ENCODE results near the gene CAD.

Gene CAD

GRCh38 chr2:27281855-27282559, 64.8 kb downstream of the CAD start, which contains the start of gene TRIM54:
TSS of gene TRIM54 (plus strand) at chr2:27282429. CDS start at chr2:27282732, 303 bp downstream.
- Histone ChIP-seq H3K4me2 (ENCODE audit: low read depth, low read length, poor library complexity, severe bottlenecking) (no peak within 1 kb of the TSS), H3K27me3 (ENCODE audit: insufficient read depth, low read length, poor library complexity, severe bottlenecking) (no peaks in the 10 kb centered on the region), H2AFZ (ENCODE audit: low read length) (no peak within 1 kb of the TSS), H3F3A (ENCODE audit: low read depth) (no peaks in the 10 kb centered on the region), H3K36me3 (ENCODE audit: insufficient read depth, low read length) (no peaks in the 10 kb centered on the region), H4K20me1 (ENCODE audit: insufficient read depth, low read length, poor library complexity, severe bottlenecking) (no peaks in the 10 kb centered on the region), H3K9ac (ENCODE audit: low read depth, low read length, poor library complexity, severe bottlenecking) (no peak within 1 kb of the TSS), H3K79me2 (ENCODE audit: insufficient read depth, low read length) (no peaks in the 10 kb centered on the region), H3K9me2 (replicated peaks; ENCODE audit: low read depth, low read length) (no peaks in the 10 kb centered on the region), H3K4me1 (ENCODE audit: insufficient read depth, low read length, poor library complexity, severe bottlenecking) (peaks cover 7% of the 10 kb centered on the region), H3K9me3 (ENCODE audit: insufficient read depth, low read depth, low read length) (no peaks in the 10 kb centered on the region), H3K4me3 (ENCODE audit: low read length, poor library complexity, severe bottlenecking) (no peak within 1 kb of the TSS)
- no peak for TF ChIP-seq CTCF (conservative IDR thresholded peaks at IDR 0.05; ENCODE audit: low read length)
- no peak for TF ChIP-seq EZH2phosphoT487 (IDR thresholded peaks at IDR 0.05; ENCODE audit: borderline replicate concordance)

- no peak overlapping the region for H3K4me2 ChIP-seq (ENCODE audit: low read depth, low read length, poor library complexity, severe bottlenecking)
- H3K4me1 ChIP-seq (ENCODE audit: insufficient read depth, low read length, poor library complexity, severe bottlenecking): peaks cover 7% of the 10 kb centered on the region
- no peaks in the 10 kb centered on the region for H4K20me1 ChIP-seq (ENCODE audit: insufficient read depth, low read length, poor library complexity, severe bottlenecking)
- no peak overlapping the region for H3K4me3 ChIP-seq (ENCODE audit: low read length, poor library complexity, severe bottlenecking)
- H3K79me2 ChIP-seq (ENCODE audit: insufficient read depth, low read length): no peaks in the 10 kb centered on the region
- TF ChIP-seq CTCF (conservative IDR thresholded peaks at IDR 0.05; ENCODE audit: low read length) (no peak), EZH2phosphoT487 (IDR thresholded peaks at IDR 0.05; ENCODE audit: borderline replicate concordance) (no peak)
- H3K36me3 ChIP-seq (ENCODE audit: insufficient read depth, low read length): no peaks in the 10 kb centered on the region
- no peaks in the 10 kb centered on the region for H3F3A ChIP-seq (ENCODE audit: low read depth)
- H3K9me2 ChIP-seq (replicated peaks; ENCODE audit: low read depth, low read length): no peaks in the 10 kb centered on the region
- H2AFZ ChIP-seq (ENCODE audit: low read length): no peak overlapping the region
- H3K27me3 ChIP-seq (ENCODE audit: insufficient read depth, low read length, poor library complexity, severe bottlenecking): no peaks in the 10 kb centered on the region
- H3K9me3 ChIP-seq (ENCODE audit: insufficient read depth, low read depth, low read length): no peaks in the 10 kb centered on the region
- H3K9ac ChIP-seq (ENCODE audit: low read depth, low read length, poor library complexity, severe bottlenecking): no peak overlapping the region
These were observed 65.7 kb downstream of the CAD start for GRCh38 chr2:27282892-27283291.

- Histone ChIP-seq H3K4me2 (ENCODE audit: low read depth, low read length, poor library complexity, severe bottlenecking) (no peak overlapping the region), H3K9ac (ENCODE audit: low read depth, low read length, poor library complexity, severe bottlenecking) (no peak overlapping the region), H3K9me2 (replicated peaks; ENCODE audit: low read depth, low read length) (no peaks in the 10 kb centered on the region), H3K4me1 (ENCODE audit: insufficient read depth, low read length, poor library complexity, severe bottlenecking) (peaks cover 4% of the 10 kb centered on the region), H3K79me2 (ENCODE audit: insufficient read depth, low read length) (no peaks in the 10 kb centered on the region), H4K20me1 (ENCODE audit: insufficient read depth, low read length, poor library complexity, severe bottlenecking) (no peaks in the 10 kb centered on the region), H3F3A (ENCODE audit: low read depth) (no peaks in the 10 kb centered on the region), H2AFZ (ENCODE audit: low read length) (no peak overlapping the region), H3K27me3 (ENCODE audit: insufficient read depth, low read length, poor library complexity, severe bottlenecking) (no peaks in the 10 kb centered on the region), H3K9me3 (ENCODE audit: insufficient read depth, low read depth, low read length) (no peaks in the 10 kb centered on the region), H3K4me3 (ENCODE audit: low read length, poor library complexity, severe bottlenecking) (no peak overlapping the region), H3K36me3 (ENCODE audit: insufficient read depth, low read length) (no peaks in the 10 kb centered on the region)
- TF ChIP-seq EZH2phosphoT487 (IDR thresholded peaks at IDR 0.05; ENCODE audit: borderline replicate concordance): no peak
- no peak for TF ChIP-seq CTCF (conservative IDR thresholded peaks at IDR 0.05; ENCODE audit: low read length)
These were observed 67.8 kb downstream of the CAD start for GRCh38 chr2:27284996-27285395.
